ENCODE data around the gene NTHL1. TPM values are rescaled to one million over a fixed set of nuclear protein-coding genes. Genes with fewer than 3 reads are reported as not detected.

The NTHL1 gene
- total and polyA plus RNA-seq, 9 of the 15 experiments (the other 6 are each of a cell fraction or from before 2014, with no cell fraction given) = 1.1 to 58.8 (median 17.6) TPM

- TF ChIP-seq CHD7 (IDR thresholded peaks at IDR 0.05; ENCODE audit: low read depth, low read length) (no peak), ZNF239 (CRISPR knock-in tag; IDR thresholded peaks at IDR 0.05) (no peak), HNRNPUL1 (IDR thresholded peaks at IDR 0.05; ENCODE audit: low read length) (no peak), ZNF224 (CRISPR knock-in tag; IDR thresholded peaks at IDR 0.05) (peak; percentile 76; the same call in 1 of the 2 replicates), ZBTB17 (CRISPR knock-in tag; IDR thresholded peaks at IDR 0.05) (peak; percentile 51; the same call in 1 of the 2 replicates), TAL1 (IDR thresholded peaks at IDR 0.05) (no peak), RFX5 (IDR thresholded peaks at IDR 0.05; ENCODE audit: low read depth, low read length) (no peak), ZNF318 (IDR thresholded peaks at IDR 0.05; ENCODE audit: borderline replicate concordance in 1 of 2, low read depth in 1 of 2) (no peak)
Observed at GRCh38 chr16:1991948-1992703, 55.5 kb downstream of the NTHL1 start (continued).

Data from K562 (cell line).